IPS DF 6.9 (cell line): Measurements from ENCODE around the gene GATD1.

Source experiments
- DNase-seq: peaks from one replicate; pipeline ENCODE4 v3.0.0-alpha.2; 2013; ENCODE audit warnings: low read depth, low spot score
- H3K27ac ChIP-seq: one replicate; pipeline ENCODE4 v1.5.1; 2013; ENCODE audit warnings: low read length, control low read depth
- H3K27me3 ChIP-seq: 2 replicates; pipeline ENCODE4 v1.6.1; 2013; ENCODE audit warnings: mild to moderate bottlenecking, low read length; ENCODE audit not compliant: control insufficient read depth, insufficient read depth
- H3K36me3 ChIP-seq: 2 replicates; pipeline ENCODE4 v1.6.1; 2013; ENCODE audit warnings: low read length; ENCODE audit not compliant: control insufficient read depth, insufficient read depth
- H3K4me1 ChIP-seq: 2 replicates; pipeline ENCODE4 v1.6.1; 2013; ENCODE audit warnings: low read length; ENCODE audit not compliant: control insufficient read depth, insufficient read depth
- H3K4me3 ChIP-seq: 2 replicates; pipeline ENCODE4 v1.5.1; 2013; ENCODE audit warnings: mild to moderate bottlenecking, low read length
- H3K9me3 ChIP-seq: 2 replicates; pipeline ENCODE4 v1.6.1; 2013; ENCODE audit warnings: low read length, inconsistent platforms; ENCODE audit not compliant: control insufficient read depth, insufficient read depth
- WGBS: extraction: QIAGEN DNeasy Blood & Tissue Kit; methylation state at CpG from one replicate; pipeline ENCODE4 v1.1.7; 2013; ENCODE audit warnings: mixed read lengths, missing lambda C conversion rate; ENCODE audit not compliant: insufficient read length, insufficient coverage; 5-methylcytosine and 5-hydroxymethylcytosine counted together

Gene GATD1

GRCh38 chr11:766106-766935, 11.0 kb downstream of the GATD1 start:
- H3K27me3 ChIP-seq, result no peaks in the 10 kb centered on the region
- H3K4me1 ChIP-seq, result peaks cover 5% of the 10 kb centered on the region
- no CpG with 5 or more reads among the region's 11 CpGs for WGBS
- peaks cover 34% of the 10 kb centered on the region for H3K36me3 ChIP-seq
- no peak overlapping the region for H3K27ac ChIP-seq
- no peaks in the 10 kb centered on the region for H3K9me3 ChIP-seq
- no peak overlapping the region for H3K4me3 ChIP-seq
- DNase-seq, result no peak

- H3K27ac ChIP-seq, result no peak overlapping the region
- no peak overlapping the region for H3K4me3 ChIP-seq
- H3K9me3 ChIP-seq, result no peaks in the 10 kb centered on the region
- peaks cover 28% of the 10 kb centered on the region for H3K36me3 ChIP-seq
- no peak for DNase-seq
- H3K4me1 ChIP-seq, result peaks cover 5% of the 10 kb centered on the region
- no peaks in the 10 kb centered on the region for H3K27me3 ChIP-seq
- no CpG with 5 or more reads among the region's 8 CpGs for WGBS
Measured at GRCh38 chr11:765802-766091, 11.5 kb downstream of the GATD1 start.

GRCh38 chr11:765025-765801, 12.1 kb downstream of the GATD1 start:
- Histone ChIP-seq H3K27me3 (no peaks in the 10 kb centered on the region), H3K36me3 (peaks cover 25% of the 10 kb centered on the region), H3K4me1 (peaks cover 5% of the 10 kb centered on the region), H3K4me3 (no peak overlapping the region), H3K27ac (no peak overlapping the region), H3K9me3 (no peaks in the 10 kb centered on the region)
- DNase-seq, result no peak
- no CpG with 5 or more reads among the region's 19 CpGs for WGBS

GRCh38 chr11:764322-765024, 12.8 kb downstream of the GATD1 start:
- no peaks in the 10 kb centered on the region for H3K27me3 ChIP-seq
- peaks cover 26% of the 10 kb centered on the region for H3K36me3 ChIP-seq
- H3K4me1 ChIP-seq, result peaks cover 5% of the 10 kb centered on the region
- no peak for DNase-seq
- no peaks in the 10 kb centered on the region for H3K9me3 ChIP-seq
- H3K27ac ChIP-seq, result no peak overlapping the region
- H3K4me3 ChIP-seq, result no peak overlapping the region
- WGBS, result no CpG with 5 or more reads among the region's 18 CpGs

GRCh38 chr11:763549-764321, 13.6 kb downstream of the GATD1 start:
- no CpG with 5 or more reads among the region's 22 CpGs for WGBS
- no peak for DNase-seq
- Histone ChIP-seq H3K4me1 (peaks cover 5% of the 10 kb centered on the region), H3K27me3 (no peaks in the 10 kb centered on the region), H3K27ac (no peak overlapping the region), H3K4me3 (no peak overlapping the region), H3K9me3 (no peaks in the 10 kb centered on the region), H3K36me3 (peaks cover 26% of the 10 kb centered on the region)

- Histone ChIP-seq H3K27me3 (no peaks in the 10 kb centered on the region), H3K4me3 (no peak overlapping the region), H3K9me3 (no peaks in the 10 kb centered on the region), H3K36me3 (peaks cover 26% of the 10 kb centered on the region), H3K4me1 (peaks cover 5% of the 10 kb centered on the region), H3K27ac (no peak overlapping the region)
- no peak for DNase-seq
- no CpG with 5 or more reads among the region's 24 CpGs for WGBS
Measured at GRCh38 chr11:763073-763463, 14.2 kb downstream of the GATD1 start.

- Histone ChIP-seq H3K4me3 (no peak overlapping the region), H3K36me3 (peaks cover 26% of the 10 kb centered on the region), H3K4me1 (peaks cover 5% of the 10 kb centered on the region), H3K9me3 (no peaks in the 10 kb centered on the region), H3K27ac (no peak overlapping the region), H3K27me3 (no peaks in the 10 kb centered on the region)
- WGBS, result no CpG with 5 or more reads among the region's 10 CpGs
- DNase-seq, result no peak
Measured at GRCh38 chr11:762421-763072, 14.7 kb downstream of the GATD1 start.

- H3K36me3 ChIP-seq, result peaks cover 23% of the 10 kb centered on the region
- H3K4me3 ChIP-seq, result no peak overlapping the region
- no CpG with 5 or more reads among the region's 8 CpGs for WGBS
- no peaks in the 10 kb centered on the region for H3K9me3 ChIP-seq
- no peak for DNase-seq
- no peak overlapping the region for H3K27ac ChIP-seq
- H3K27me3 ChIP-seq, result no peaks in the 10 kb centered on the region
- peaks cover 5% of the 10 kb centered on the region for H3K4me1 ChIP-seq
Measured at GRCh38 chr11:761526-762108, 15.7 kb downstream of the GATD1 start.

- peaks cover 31% of the 10 kb centered on the region for H3K36me3 ChIP-seq
- no peak for DNase-seq
Measured at GRCh38 chr11:760236-760635, 17.1 kb downstream of the GATD1 start.

More at GRCh38 chr11:760236-760635, 17.1 kb downstream of the GATD1 start:
- Histone ChIP-seq H3K27me3 (no peaks in the 10 kb centered on the region), H3K9me3 (no peaks in the 10 kb centered on the region), H3K27ac (no peak overlapping the region), H3K4me1 (peaks cover 5% of the 10 kb centered on the region), H3K4me3 (no peak overlapping the region)
